HepG2 (cell line): Measurements from ENCODE around the gene SLC16A14. TPM values are rescaled to one million over a fixed set of nuclear protein-coding genes. Genes with fewer than 3 reads are reported as not detected.

ENCODE experiments used
- GABPA ChIP-seq, 2 experiments: IDR thresholded peaks; 2 replicates each; pipeline ENCODE4 v1.6.1; 2011 to 2016; ENCODE audit warnings: low read depth in 2 of 2, low read length in 1 of 2, missing biosample characterization in 1 of 2, missing genetic modification characterization in 1 of 2
- PTBP1 ChIP-seq: fragments of 200-400 bp; formaldehyde crosslinking; IDR thresholded peaks from 2 replicates; pipeline ENCODE4 v1.6.1; 2018; ENCODE audit warnings: low read length, low read depth; ENCODE audit not compliant: poor library complexity, severe bottlenecking
- RBM39 ChIP-seq: fragments of 200-400 bp; formaldehyde crosslinking; IDR thresholded peaks from one replicate; pipeline ENCODE4 v1.6.1; 2018; ENCODE audit warnings: antibody characterized with exemption, mild to moderate bottlenecking, low read depth, low read length; ENCODE audit not compliant: poor library complexity, severe bottlenecking
- ZBTB14 ChIP-seq: sonication (generic); formaldehyde crosslinking; IDR thresholded peaks from 2 replicates; pipeline ENCODE4 v1.4.0; 2020; ENCODE audit warnings: missing genetic modification reagents
- ZNF30 ChIP-seq: sonication (generic); formaldehyde crosslinking; IDR thresholded peaks from 2 replicates; pipeline ENCODE4 v1.5.0; 2020; ENCODE audit warnings: mild to moderate bottlenecking, missing genetic modification reagents
- ZNF687 ChIP-seq: sonication (generic); formaldehyde crosslinking; IDR thresholded peaks from 2 replicates; pipeline ENCODE4 v1.5.1; 2020; ENCODE audit warnings: mild to moderate bottlenecking, missing genetic modification reagents, moderate library complexity
- ZNF788 ChIP-seq: sonication (generic); formaldehyde crosslinking; IDR thresholded peaks from 2 replicates; pipeline ENCODE4 v1.5.0; 2020; ENCODE audit warnings: mild to moderate bottlenecking, missing genetic modification reagents, borderline replicate concordance
- ZSCAN29 ChIP-seq: sonication (generic); formaldehyde crosslinking; conservative IDR thresholded peaks from 2 replicates; pipeline ENCODE4 v1.4.0; 2020; ENCODE audit warnings: mild to moderate bottlenecking, missing genetic modification reagents
- polyA plus RNA-seq, 8 experiments: library from polyadenylated mRNA; depleted of rRNA in 3 of 8; stranded (reverse) in 7 of 8; unstranded in 1 of 8; fragments of >200 nt; fragmentation: Illumina TruSeq in 4 of 8; extraction: Trizol in 4 of 8; gene quantifications; 2 replicates each; pipeline versions ENCODE4 v1.2.1 to v1.2.3, GENCODE V29; 2011 to 2016; ENCODE audit warnings: low read depth in 4 of 8, missing spikeins in 1 of 8, mixed read lengths in 1 of 8; ENCODE audit not compliant: insufficient read depth in 1 of 8
- total RNA-seq, 5 experiments: library from RNA; depleted of rRNA; stranded (reverse); fragments of >200 nt; fragmentation: Illumina TruSeq; extraction: Trizol; gene quantifications; 2 replicates each; pipeline ENCODE4 v1.2.3, GENCODE V29; 2016; ENCODE audit warnings: low read depth in 1 of 5

SLC16A14 gene
- total and polyA plus RNA-seq, 2 of the 13 experiments (the other 11 are each of a cell fraction or from before 2014, with no cell fraction given) = 0.05 TPM; not detected in 1

- TF ChIP-seq PTBP1 (no peak), ZBTB14 (CRISPR knock-in tag) (no peak), RBM39 (no peak), ZNF788 (CRISPR knock-in tag) (no peak), ZNF30 (CRISPR knock-in tag) (no peak), GABPA (IDR thresholded peaks at IDR 0.05; ENCODE audit: low read depth, low read length) (no peak), GABPA (CRISPR knock-in tag; IDR thresholded peaks at IDR 0.05; ENCODE audit: low read depth) (no peak), ZSCAN29 (CRISPR knock-in tag) (no peak), ZNF687 (CRISPR knock-in tag) (peak; percentile 52)
Observed at GRCh38 chr2:230068016-230068650, 591 bp downstream of the SLC16A14 start (continued).
